Calu3 (cell line): Measurements from ENCODE around the gene CD226. TPM values are rescaled to one million over a fixed set of nuclear protein-coding genes. Genes with fewer than 3 reads are reported as not detected.

Source experiments
- BruUV-seq: library from RNA; stranded (reverse); fragments of 400-500 nt; replicated peaks from 2 replicates; lab custom pipeline; 2021; lab: Mats Ljungman, UMichigan
- CTCF ChIA-PET: fragments of 300-600 bp; sonication (Branson Sonifier 250); formaldehyde crosslinking; loops from one replicate; lab custom pipeline; 2022; ENCODE audit warnings: antibody characterized with exemption; lab: Charles Lee
- DNase-seq: peaks from one replicate; pipeline ENCODE4 v3.0.0; 2022
- H3K27ac Mint-ChIP-seq: one replicate; pipeline ENCODE4 v1.8.0; 2022; ENCODE audit warnings: mixed read lengths; ENCODE audit not compliant: unreplicated experiment
- H3K27me3 Mint-ChIP-seq: one replicate; pipeline ENCODE4 v1.8.0; 2022; ENCODE audit warnings: mixed read lengths; ENCODE audit not compliant: unreplicated experiment
- H3K36me3 Mint-ChIP-seq: one replicate; pipeline ENCODE4 v1.8.0; 2022; ENCODE audit warnings: mild to moderate bottlenecking, moderate library complexity, mixed read lengths; ENCODE audit not compliant: insufficient read depth, unreplicated experiment
- H3K4me1 Mint-ChIP-seq: one replicate; pipeline ENCODE4 v1.8.0; 2022; ENCODE audit warnings: mild to moderate bottlenecking, low read depth, mixed read lengths; ENCODE audit not compliant: unreplicated experiment
- H3K4me3 Mint-ChIP-seq: one replicate; pipeline ENCODE4 v1.8.0; 2022; ENCODE audit warnings: mild to moderate bottlenecking, low read depth, moderate library complexity, mixed read lengths; ENCODE audit not compliant: unreplicated experiment
- H3K9me3 Mint-ChIP-seq: one replicate; pipeline ENCODE4 v1.8.0; 2022; ENCODE audit warnings: low read depth, mixed read lengths; ENCODE audit not compliant: unreplicated experiment
- intact Hi-C: fragments of 100-400 bp; cut with micrococcal nuclease; formaldehyde crosslinking; loops from one replicate; pipeline ENCODE4 v1.10.0; 2022; ENCODE audit not compliant: unreplicated experiment
- total RNA-seq: library from RNA; stranded (reverse); gene quantifications from 2 replicates; pipeline ENCODE4 v1.2.3, GENCODE V29; 2022
- TF ChIP-seq, protein P1 (sequence below): fragments of 200-600 bp; IDR thresholded peaks from one replicate; pipeline ENCODE4 v1.8.0; 2022; ENCODE audit warnings: antibody characterized with exemption; ENCODE audit not compliant: unreplicated experiment

CD226 gene
- total RNA-seq, 1 experiment from 2014 or later = 0.85 TPM

GRCh38 chr18:69844656-69845055 lies 103.0 kb downstream of the CD226 start:
- no peak overlapping the region for H3K27ac Mint-ChIP-seq
- intact Hi-C loops = no loop called here
- no peaks in the 10 kb centered on the region for H3K9me3 Mint-ChIP-seq
- CTCF ChIA-PET = no interaction called here
- no peaks in the 10 kb centered on the region for H3K4me1 Mint-ChIP-seq
- TF ChIP-seq, protein P1, sequence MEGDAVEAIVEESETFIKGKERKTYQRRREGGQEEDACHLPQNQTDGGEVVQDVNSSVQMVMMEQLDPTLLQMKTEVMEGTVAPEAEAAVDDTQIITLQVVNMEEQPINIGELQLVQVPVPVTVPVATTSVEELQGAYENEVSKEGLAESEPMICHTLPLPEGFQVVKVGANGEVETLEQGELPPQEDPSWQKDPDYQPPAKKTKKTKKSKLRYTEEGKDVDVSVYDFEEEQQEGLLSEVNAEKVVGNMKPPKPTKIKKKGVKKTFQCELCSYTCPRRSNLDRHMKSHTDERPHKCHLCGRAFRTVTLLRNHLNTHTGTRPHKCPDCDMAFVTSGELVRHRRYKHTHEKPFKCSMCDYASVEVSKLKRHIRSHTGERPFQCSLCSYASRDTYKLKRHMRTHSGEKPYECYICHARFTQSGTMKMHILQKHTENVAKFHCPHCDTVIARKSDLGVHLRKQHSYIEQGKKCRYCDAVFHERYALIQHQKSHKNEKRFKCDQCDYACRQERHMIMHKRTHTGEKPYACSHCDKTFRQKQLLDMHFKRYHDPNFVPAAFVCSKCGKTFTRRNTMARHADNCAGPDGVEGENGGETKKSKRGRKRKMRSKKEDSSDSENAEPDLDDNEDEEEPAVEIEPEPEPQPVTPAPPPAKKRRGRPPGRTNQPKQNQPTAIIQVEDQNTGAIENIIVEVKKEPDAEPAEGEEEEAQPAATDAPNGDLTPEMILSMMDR = no peak
- BruUV-seq = no TSS peak
- no peak overlapping the region for H3K4me3 Mint-ChIP-seq
- no peak for DNase-seq
- no peaks in the 10 kb centered on the region for H3K36me3 Mint-ChIP-seq
- no peaks in the 10 kb centered on the region for H3K27me3 Mint-ChIP-seq

DNA sequence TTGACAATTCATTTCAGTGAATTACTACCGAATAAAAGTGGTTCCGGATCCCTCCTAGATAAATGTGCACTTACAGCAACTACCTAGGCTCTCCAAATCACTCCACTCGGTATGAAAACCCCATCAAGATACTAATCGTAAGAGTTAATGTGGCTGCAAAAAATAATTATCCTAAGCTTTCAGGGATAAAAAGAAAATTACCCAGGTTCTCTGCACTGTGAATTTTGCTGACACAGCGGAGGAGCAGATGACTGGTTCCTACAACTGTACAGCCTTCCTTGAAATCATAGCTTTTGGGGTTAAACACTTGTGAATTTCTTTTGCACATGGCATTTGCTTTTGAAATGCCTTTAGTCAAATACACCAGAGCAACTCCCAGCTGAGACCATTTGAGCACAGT lies 104.7 kb downstream of the CD226 start:
- Mint-ChIP-seq H3K27ac (no peak overlapping the region), H3K4me3 (no peak overlapping the region), H3K9me3 (no peaks in the 10 kb centered on the region), H3K27me3 (no peaks in the 10 kb centered on the region), H3K36me3 (no peaks in the 10 kb centered on the region), H3K4me1 (no peaks in the 10 kb centered on the region)
- TF ChIP-seq, protein P1 = no peak
- no TSS peak for BruUV-seq
- CTCF ChIA-PET = no interaction called here
- intact Hi-C loops = loop anchor here (1.0 kb wide), 1 partner anchor 45 kb away; no protein-coding TSS in a partner anchor
- DNase-seq = no peak

- Mint-ChIP-seq H3K36me3 (no peaks in the 10 kb centered on the region), H3K27me3 (no peaks in the 10 kb centered on the region), H3K4me3 (no peak overlapping the region), H3K27ac (no peak overlapping the region), H3K4me1 (no peaks in the 10 kb centered on the region), H3K9me3 (no peaks in the 10 kb centered on the region)
- TF ChIP-seq, protein P1 = no peak
- CTCF ChIA-PET = no interaction called here
- intact Hi-C loops = no loop called here
- no TSS peak for BruUV-seq
- DNase-seq = no peak
Measured at GRCh38 chr18:69841117-69841516, 106.6 kb downstream of the CD226 start.

- no TSS peak for BruUV-seq
Measured at GRCh38 chr18:69840445-69840844, 107.2 kb downstream of the CD226 start.

More at GRCh38 chr18:69840445-69840844, 107.2 kb downstream of the CD226 start:
- intact Hi-C loops = no loop called here
- H3K9me3 Mint-ChIP-seq = no peaks in the 10 kb centered on the region
- no peak overlapping the region for H3K27ac Mint-ChIP-seq
- no peaks in the 10 kb centered on the region for H3K27me3 Mint-ChIP-seq
- no peaks in the 10 kb centered on the region for H3K4me1 Mint-ChIP-seq
- TF ChIP-seq, protein P1 = no peak
- DNase-seq = no peak
- no peak overlapping the region for H3K4me3 Mint-ChIP-seq
- CTCF ChIA-PET = no interaction called here
- no peaks in the 10 kb centered on the region for H3K36me3 Mint-ChIP-seq
